OCI-LY3 (cell line): Measurements from ENCODE around the gene CMSS1.

Experiments used
- CTCF ChIP-seq: fragments of 200-600, 300-600 bp; sonication (generic); IDR thresholded peaks from 2 replicates; pipeline ENCODE4 v1.5.1; 2014; ENCODE audit warnings: antibody characterized with exemption, low read length, low read depth
- EZH2phosphoT487 ChIP-seq: fragments of 200-600 bp; shearing (Covaris generic); IDR thresholded peaks from 2 replicates; pipeline ENCODE4 v1.6.1; 2018; ENCODE audit warnings: antibody characterized with exemption, mixed run types, low read depth

GRCh38 chr3:99974989-99975388, 157.3 kb downstream of the CMSS1 start:
- TF ChIP-seq CTCF (no peak), EZH2phosphoT487 (no peak)
